Measurements from ENCODE around the gene SPTLC3.

DNA sequence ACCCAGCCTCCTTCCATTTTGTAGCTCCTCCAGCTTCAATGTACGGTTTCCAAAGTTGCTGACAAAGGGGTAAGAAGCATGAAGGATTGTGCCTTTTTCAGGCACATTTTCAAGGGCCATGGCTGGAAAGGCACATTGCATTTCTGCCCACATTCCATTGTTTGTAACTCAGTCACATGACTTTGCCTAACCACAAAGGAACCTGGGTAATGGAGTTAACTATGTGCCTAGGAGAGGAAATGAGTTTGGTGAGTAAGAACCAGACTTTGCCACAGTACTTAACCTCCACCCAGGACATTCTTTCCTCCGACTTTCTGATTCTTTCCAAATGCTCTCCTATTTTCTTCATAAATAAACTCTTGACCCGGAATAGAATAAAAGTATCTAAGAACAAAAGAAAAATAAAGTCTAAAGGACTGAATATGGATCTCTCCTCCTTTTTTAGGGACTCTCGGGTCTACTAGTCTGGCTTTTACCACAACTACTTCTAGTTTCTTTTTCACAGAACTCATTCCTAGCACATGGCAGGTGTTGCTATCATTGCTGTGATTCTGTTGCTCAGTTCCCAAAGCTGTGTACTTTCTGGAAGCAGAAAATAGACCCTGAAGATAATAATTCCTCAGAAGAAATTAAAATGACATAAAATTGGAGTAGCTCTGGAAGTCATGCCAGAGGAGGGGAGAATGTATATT, 130.8 kb downstream of the SPTLC3 start:
- TF ChIP-seq, protein P1, sequence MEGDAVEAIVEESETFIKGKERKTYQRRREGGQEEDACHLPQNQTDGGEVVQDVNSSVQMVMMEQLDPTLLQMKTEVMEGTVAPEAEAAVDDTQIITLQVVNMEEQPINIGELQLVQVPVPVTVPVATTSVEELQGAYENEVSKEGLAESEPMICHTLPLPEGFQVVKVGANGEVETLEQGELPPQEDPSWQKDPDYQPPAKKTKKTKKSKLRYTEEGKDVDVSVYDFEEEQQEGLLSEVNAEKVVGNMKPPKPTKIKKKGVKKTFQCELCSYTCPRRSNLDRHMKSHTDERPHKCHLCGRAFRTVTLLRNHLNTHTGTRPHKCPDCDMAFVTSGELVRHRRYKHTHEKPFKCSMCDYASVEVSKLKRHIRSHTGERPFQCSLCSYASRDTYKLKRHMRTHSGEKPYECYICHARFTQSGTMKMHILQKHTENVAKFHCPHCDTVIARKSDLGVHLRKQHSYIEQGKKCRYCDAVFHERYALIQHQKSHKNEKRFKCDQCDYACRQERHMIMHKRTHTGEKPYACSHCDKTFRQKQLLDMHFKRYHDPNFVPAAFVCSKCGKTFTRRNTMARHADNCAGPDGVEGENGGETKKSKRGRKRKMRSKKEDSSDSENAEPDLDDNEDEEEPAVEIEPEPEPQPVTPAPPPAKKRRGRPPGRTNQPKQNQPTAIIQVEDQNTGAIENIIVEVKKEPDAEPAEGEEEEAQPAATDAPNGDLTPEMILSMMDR (conservative IDR thresholded peaks at IDR 0.05; ENCODE audit: low read length), result no peak
- no peak for TF ChIP-seq EZH2phosphoT487 (IDR thresholded peaks at IDR 0.05; ENCODE audit: borderline replicate concordance, low read depth, low read length)
